ENCODE measurements around the gene GP2.

GRCh38 chr16:20289571-20289970, 37.7 kb downstream of the GP2 start:
- TF ChIP-seq POLR2AphosphoS5 (IDR thresholded peaks at IDR 0.05; ENCODE audit: insufficient read depth in 1 of 2, low read depth in 1 of 2) (no peak), POLR2A (IDR thresholded peaks at IDR 0.05) (no peak), CTCF (IDR thresholded peaks at IDR 0.05) (no peak)
